Effector memory CD4-positive, alpha-beta T cell (primary cell): ENCODE results near the gene ZBTB7B.

Source experiments
- DNase-seq, 3 donors: peaks; one replicate each; pipeline ENCODE4 v3.0.0-alpha.2; 2020
- H3K27ac ChIP-seq: 2 replicates; pipeline ENCODE4 v1.7.0; 2013; ENCODE audit warnings: mild to moderate bottlenecking, low read length, moderate library complexity; ENCODE audit not compliant: insufficient read depth, poor library complexity, severe bottlenecking
- H3K27me3 ChIP-seq: replicated peaks from 2 replicates; pipeline ENCODE4 v1.7.0; 2013; ENCODE audit warnings: mild to moderate bottlenecking, low read length; ENCODE audit not compliant: insufficient read depth, control insufficient read depth, poor library complexity, severe bottlenecking
- H3K36me3 ChIP-seq: 2 replicates; pipeline ENCODE4 v1.7.0; 2013; ENCODE audit warnings: mild to moderate bottlenecking, low read length, moderate library complexity; ENCODE audit not compliant: control insufficient read depth, insufficient read depth
- H3K4me1 ChIP-seq: 2 replicates; pipeline ENCODE4 v1.7.0; 2013; ENCODE audit warnings: low read length, mild to moderate bottlenecking; ENCODE audit not compliant: control insufficient read depth, insufficient read depth, poor library complexity, severe bottlenecking
- H3K4me3 ChIP-seq: 2 replicates; pipeline ENCODE4 v1.7.0; 2013; ENCODE audit warnings: low read length, low read depth, mild to moderate bottlenecking; ENCODE audit not compliant: insufficient read depth, poor library complexity, severe bottlenecking
- H3K9me3 ChIP-seq: 2 replicates; pipeline ENCODE4 v1.7.0; 2013; ENCODE audit warnings: mild to moderate bottlenecking, low read length, moderate library complexity; ENCODE audit not compliant: control insufficient read depth
- total RNA-seq, 3 donors: gene quantifications; one replicate each; lab custom pipeline; 2026; lab: John Stamatoyannopoulos, UW

Gene ZBTB7B
- total RNA-seq, result 68.3 to 101 (median 91.8) reads per million in 3 donors

DNA sequence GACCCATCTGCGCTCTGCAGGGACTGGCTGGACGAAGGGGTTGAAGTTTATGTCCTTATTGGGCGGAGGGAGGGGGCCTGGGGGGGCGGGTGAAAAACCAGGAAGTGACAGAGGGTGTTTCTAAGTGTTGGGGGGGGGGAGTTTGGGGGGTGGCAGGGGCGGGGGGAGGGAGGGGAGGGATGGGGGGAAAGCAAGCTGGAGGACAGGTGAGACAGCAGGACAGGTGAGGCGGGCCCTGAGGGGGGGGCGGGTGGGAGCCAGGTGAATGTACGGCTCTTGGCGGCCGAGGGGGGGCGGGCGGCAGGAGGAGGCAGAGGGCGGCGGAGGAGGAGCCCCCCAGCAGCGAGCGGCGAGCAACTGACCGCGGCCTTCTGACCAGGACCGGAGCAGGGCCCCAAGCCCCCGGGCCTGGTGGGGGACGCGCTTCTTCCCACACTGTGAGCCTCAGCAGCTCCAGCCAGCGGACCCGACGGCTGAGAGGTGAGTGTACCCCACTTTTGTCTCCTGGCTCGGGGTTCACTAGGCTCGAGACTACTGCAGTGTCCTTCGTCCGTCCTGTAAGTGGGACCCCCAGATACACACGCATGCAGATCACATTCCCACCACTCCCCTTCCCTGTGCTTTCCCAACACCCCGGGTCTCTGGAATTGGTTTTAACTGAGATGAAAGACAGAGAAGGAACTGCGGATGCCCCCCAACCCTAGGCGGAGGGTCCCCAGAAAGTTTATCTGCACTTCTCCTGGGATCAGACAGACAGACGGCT, at the start of gene ZBTB7B:
ZBTB7B (plus strand) TSS at position 339 of the 763 bp plus-strand sequence. CDS start 11,859 bp downstream, outside the sequence.
- Histone ChIP-seq H3K4me1 (peaks cover 61% of the 10 kb centered on the region), H3K36me3 (no peaks in the 10 kb centered on the region)

DNA sequence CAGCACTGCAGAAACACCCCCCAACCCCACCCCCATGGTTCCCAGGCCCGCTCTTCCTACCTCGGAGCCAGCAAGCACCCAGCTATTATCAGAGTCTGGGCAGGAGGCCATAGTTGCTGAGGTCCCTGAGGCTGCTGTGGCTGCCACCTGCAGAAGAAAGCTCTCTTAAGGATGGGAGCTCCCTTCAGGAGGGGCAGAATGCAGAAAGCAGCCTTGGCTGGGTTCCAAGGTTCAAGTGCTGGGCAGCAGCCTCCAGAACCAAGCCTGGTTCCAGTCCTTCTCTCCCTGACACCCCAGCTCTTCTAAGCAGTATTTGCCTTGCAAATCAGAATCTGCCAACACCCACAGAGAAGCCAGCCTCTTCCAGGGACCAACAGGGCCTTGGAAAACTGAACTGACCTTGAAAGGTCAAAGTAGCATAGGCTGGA, 49.0 kb upstream of the ZBTB7B start:
- H3K4me3 ChIP-seq, result peak overlapping the region; percentile 43
- H3K27ac ChIP-seq, result peak overlapping the region; percentile 99
- H3K27me3 ChIP-seq, result no peaks in the 10 kb centered on the region
- H3K9me3 ChIP-seq, result no peaks in the 10 kb centered on the region
- no peak for DNase-seq
- peaks cover 61% of the 10 kb centered on the region for H3K4me1 ChIP-seq
- peaks cover 22% of the 10 kb centered on the region for H3K36me3 ChIP-seq

More for the DNA sequence above, at the start of gene ZBTB7B:
- Histone ChIP-seq H3K9me3 (no peaks in the 10 kb centered on the region), H3K27me3 (no peaks in the 10 kb centered on the region), H3K4me3 (peak within 1 kb of the TSS; percentile 87), H3K27ac (peak within 1 kb of the TSS; percentile 98)
- no peak for DNase-seq

DNA sequence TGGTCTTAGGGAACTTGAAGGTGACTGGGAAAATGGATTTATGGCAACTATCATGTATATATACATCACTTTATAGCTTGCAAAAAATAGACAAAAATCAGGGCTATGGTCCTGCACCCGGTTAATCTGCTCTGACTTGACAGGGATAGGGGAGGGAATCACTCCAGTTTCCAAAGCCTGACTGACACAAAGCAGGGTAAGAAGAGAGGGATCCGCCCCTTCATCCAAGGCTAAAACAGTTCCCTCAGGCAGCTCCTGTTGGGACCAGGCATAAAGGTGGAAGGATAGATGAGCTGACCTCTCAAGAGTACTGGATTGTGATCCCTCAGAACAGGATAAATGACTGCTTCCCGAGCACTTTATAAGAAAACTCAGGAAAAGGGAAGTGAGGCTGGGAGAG, 48.1 kb upstream of the ZBTB7B start:
- DNase-seq, result no peak
- H3K27ac ChIP-seq, result peak overlapping the region; percentile 99
- H3K9me3 ChIP-seq, result no peaks in the 10 kb centered on the region
- H3K4me1 ChIP-seq, result peaks cover 61% of the 10 kb centered on the region
- peaks cover 27% of the 10 kb centered on the region for H3K36me3 ChIP-seq
- H3K4me3 ChIP-seq, result peak overlapping the region; percentile 43
- H3K27me3 ChIP-seq, result no peaks in the 10 kb centered on the region

DNA sequence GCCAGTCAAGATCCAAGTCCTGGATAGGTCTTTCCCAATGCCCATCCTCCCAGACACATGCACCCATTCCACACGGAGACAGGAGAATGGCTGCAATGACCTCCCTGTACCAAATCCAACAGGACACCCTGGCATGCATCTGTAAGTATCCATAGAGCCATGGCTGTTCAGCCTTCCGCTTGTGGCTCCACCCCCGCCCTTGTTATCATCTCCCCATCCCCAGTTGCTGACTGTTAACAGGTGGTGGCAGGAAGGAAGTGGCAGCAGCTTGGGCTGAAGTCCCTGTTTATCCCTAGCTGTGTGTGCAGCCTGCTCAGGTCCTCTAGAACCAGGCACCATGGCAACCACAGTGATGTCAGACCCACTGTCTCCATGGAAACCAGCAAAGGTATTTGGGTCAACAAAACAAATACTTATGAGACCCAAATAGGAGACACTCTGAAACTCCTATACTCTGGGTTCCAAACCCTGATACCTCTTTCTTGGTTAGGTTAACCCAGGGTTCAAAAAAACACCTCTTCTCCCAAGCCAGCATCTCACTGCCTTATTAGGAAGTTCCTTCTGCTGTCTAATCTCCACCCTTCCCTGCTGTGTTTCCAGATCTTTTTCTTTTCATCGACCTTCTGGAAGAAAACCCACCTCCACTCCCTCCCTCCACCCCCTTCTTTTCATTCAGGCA, 47.4 kb upstream of the ZBTB7B start:
- Histone ChIP-seq H3K27me3 (no peaks in the 10 kb centered on the region), H3K9me3 (no peaks in the 10 kb centered on the region), H3K36me3 (peaks cover 28% of the 10 kb centered on the region), H3K4me3 (peak overlapping the region; percentile 60), H3K4me1 (peaks cover 60% of the 10 kb centered on the region), H3K27ac (peak overlapping the region; percentile 99)
- DNase-seq, result peak; percentile 96 to 97 (median 96)

DNA sequence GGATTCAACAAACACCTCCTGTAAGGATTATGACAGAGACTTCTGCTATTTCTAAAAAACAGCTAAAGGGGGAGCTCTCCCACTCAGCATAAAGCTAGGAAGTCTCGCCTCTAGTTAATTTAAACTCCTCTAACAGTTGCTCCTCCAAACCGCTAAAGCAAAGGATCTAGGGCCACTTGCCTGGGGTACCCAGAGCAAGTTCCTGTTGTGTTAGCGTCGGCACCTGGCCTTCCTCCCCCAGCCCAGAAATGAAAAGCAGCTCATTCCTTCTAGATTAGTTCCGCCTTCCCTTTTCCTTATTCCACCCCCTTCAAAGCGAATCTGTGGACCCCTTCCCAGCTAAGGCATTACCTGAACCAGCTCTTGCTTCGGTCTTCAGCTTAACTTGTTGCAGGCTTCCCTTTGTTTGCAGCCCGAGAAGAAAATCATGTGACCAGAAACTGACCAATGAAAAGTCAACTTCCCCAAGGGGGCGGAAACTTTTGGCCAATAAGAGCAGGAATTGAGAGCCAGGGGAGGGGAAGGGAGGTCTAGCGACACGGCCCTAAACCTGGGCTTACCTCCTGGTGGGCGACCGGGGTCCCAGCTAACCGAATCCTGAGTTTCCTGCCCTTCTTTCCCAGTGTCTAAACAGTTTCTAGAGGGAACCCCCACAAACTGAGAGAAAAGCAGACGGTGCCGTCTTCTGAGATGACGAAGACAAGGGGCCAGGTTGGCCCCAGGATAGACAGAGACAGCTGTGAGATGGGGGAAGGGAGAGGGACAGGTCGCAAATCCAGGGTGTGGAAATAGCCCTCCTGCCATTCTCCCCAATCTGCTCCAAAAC, 46.7 kb upstream of the ZBTB7B start, which contains the start of gene PBXIP1:
PBXIP1 (minus strand) TSS at position 382 of the 826 bp plus-strand sequence. CDS start 2,378 bp downstream, outside the sequence.
- Histone ChIP-seq H3K36me3 (peaks cover 23% of the 10 kb centered on the region), H3K4me1 (peaks cover 58% of the 10 kb centered on the region), H3K4me3 (peak within 1 kb of the TSS; percentile 60), H3K27me3 (no peaks in the 10 kb centered on the region), H3K27ac (peak within 1 kb of the TSS; percentile 99), H3K9me3 (no peaks in the 10 kb centered on the region)
- peak; percentile 65 to 80 (median 79) for DNase-seq

DNA sequence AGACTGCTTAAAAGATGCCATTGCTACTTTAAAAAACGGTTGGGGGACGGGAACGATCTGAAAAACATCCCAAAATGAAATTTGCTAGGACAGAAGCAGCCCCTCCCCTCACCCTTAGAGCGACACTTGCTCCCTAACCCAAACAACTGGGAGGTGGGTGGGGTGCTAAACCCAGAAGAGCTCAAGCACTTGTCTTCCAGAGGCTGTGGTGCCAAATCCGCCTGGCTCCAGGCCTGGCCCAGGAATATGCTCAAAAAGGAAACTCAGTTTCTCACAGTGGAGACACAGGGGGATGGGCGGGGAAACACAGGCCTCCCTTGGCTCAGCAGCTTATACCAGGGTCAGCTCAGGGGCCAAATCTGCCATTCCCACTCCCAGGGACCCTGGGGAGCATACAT, 46.1 kb upstream of the ZBTB7B start:
- no peak for DNase-seq
- Histone ChIP-seq H3K27me3 (no peaks in the 10 kb centered on the region), H3K27ac (peak overlapping the region; percentile 99), H3K36me3 (peaks cover 17% of the 10 kb centered on the region), H3K4me3 (peak overlapping the region; percentile 60), H3K4me1 (peaks cover 54% of the 10 kb centered on the region), H3K9me3 (no peaks in the 10 kb centered on the region)

DNA sequence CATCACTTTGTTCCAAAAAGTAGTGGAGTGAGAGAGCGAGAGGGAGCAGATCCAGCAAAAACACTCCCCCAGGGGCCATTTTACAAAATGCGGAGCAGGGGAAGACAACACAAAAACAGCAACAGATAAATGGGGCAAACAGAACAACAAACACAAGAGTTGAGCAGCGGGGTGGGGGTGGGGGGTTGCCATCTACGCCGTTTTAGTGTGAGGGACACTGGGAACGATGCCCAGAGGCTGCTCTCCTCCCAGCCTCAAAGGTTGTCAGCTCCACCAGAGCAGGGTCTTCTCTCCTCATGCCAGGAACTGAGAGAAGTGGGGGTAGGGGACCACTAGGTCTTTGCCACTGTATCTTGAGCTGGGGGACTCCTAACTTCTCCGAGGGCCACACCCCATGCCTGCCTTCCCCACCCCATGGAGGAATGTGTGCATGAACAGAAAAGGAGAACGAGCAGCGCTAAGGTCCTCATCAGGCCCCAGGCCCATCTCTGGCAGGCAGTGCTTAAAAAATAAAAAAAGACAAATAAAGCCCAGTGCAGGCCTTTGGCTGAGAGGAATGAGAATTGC, 45.4 kb upstream of the ZBTB7B start:
- Histone ChIP-seq H3K9me3 (no peaks in the 10 kb centered on the region), H3K4me1 (peaks cover 50% of the 10 kb centered on the region), H3K4me3 (no peak overlapping the region), H3K36me3 (peaks cover 17% of the 10 kb centered on the region), H3K27ac (peak overlapping the region; percentile 99), H3K27me3 (no peaks in the 10 kb centered on the region)
- no peak for DNase-seq

DNA sequence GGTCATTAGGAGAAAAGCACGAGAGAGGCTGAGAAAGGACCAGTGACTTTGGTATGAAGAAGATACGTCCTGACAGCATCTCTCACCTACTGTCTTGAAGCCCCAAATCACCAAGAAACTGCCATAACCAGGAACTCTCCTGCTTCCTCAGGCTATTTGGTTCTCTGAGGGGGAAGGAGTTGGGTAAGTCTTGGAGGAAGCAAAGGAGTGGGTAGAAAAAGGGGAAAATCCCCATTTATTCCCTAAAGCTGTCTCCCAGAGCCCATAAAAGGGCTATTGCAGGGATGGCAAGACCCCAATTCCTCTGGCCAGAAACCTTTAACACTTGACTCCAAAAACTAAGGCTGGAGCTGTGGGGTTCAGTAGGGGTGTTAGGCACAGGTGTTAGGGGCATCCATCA, 44.6 kb upstream of the ZBTB7B start:
- no peaks in the 10 kb centered on the region for H3K9me3 ChIP-seq
- DNase-seq, result no peak
- H3K27me3 ChIP-seq, result no peaks in the 10 kb centered on the region
- H3K4me3 ChIP-seq, result no peak overlapping the region
- H3K36me3 ChIP-seq, result peaks cover 19% of the 10 kb centered on the region
- peak overlapping the region; percentile 99 for H3K27ac ChIP-seq
- peaks cover 47% of the 10 kb centered on the region for H3K4me1 ChIP-seq

DNA sequence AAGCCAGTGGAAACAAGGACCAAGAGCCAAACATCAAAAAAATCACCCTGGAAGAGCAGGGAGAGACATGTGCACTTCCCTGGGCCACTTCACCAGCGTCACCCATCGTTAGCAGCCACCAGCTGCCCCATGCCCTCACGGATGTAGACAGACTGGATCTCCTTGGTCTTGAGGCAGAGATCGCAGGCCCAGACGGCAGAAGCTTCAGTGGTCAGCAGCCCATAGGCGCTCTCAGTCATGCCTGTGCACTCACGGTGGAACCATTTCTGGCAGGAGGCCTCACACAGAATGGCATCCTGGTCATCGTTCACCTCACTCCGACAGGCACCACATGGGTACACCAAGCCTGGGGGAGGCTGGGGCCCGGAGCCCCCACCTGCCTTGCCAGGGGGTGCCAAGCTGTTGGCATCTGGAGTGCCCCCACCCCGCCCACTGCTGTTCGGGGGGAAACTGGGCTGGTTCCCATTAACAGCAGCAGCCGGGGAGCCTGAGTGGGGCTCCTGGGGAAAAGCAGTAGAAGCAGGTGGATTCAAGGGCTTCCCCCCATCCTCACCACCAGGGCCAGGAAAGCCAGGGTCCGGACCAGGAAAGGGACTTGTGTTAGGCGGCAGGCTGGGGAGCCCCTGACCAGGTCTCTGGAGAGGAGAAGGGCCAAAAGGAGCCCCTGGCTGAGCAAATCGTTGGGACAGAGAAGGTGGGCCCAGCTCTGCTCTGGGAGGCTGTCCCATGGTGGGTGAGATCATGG, 43.7 kb upstream of the ZBTB7B start:
- Histone ChIP-seq H3K36me3 (peaks cover 27% of the 10 kb centered on the region), H3K27ac (peak overlapping the region; percentile 20), H3K9me3 (no peaks in the 10 kb centered on the region), H3K27me3 (no peaks in the 10 kb centered on the region), H3K4me3 (no peak overlapping the region), H3K4me1 (peaks cover 39% of the 10 kb centered on the region)
- DNase-seq, result no peak
